ENCODE measurements around the gene ADCY7.
A peak's percentile ranks its signal among the peaks of the same experiment; 100 is the strongest.

The ADCY7 gene

GRCh38 chr16:50296807-50297206, 30.5 kb downstream of the ADCY7 start:
- ATAC-seq (ENCODE audit: low read depth) = no peak
- peak; percentile 60 for DNase-seq (ENCODE audit: low spot score)
- Histone ChIP-seq H3K36me3 (ENCODE audit: low read depth) (no peaks in the 10 kb centered on the region), H3K4me1 (ENCODE audit: insufficient read depth, poor library complexity, severe bottlenecking) (peaks cover 4% of the 10 kb centered on the region), H3K4me3 (ENCODE audit: severe bottlenecking) (no peak overlapping the region), H3K27ac (ENCODE audit: poor library complexity, severe bottlenecking) (no peak overlapping the region), H3K27me3 (ENCODE audit: insufficient read depth, poor library complexity, severe bottlenecking) (no peaks in the 10 kb centered on the region), H3K9me3 (ENCODE audit: severe bottlenecking) (no peaks in the 10 kb centered on the region)
- TF ChIP-seq CTCF (IDR thresholded peaks at IDR 0.05; ENCODE audit: poor library complexity, severe bottlenecking) = no peak

GRCh38 chr16:50297301-50298074, 31.1 kb downstream of the ADCY7 start:
- Histone ChIP-seq H3K27ac (ENCODE audit: poor library complexity, severe bottlenecking) (no peak overlapping the region), H3K9me3 (ENCODE audit: severe bottlenecking) (no peaks in the 10 kb centered on the region), H3K36me3 (ENCODE audit: low read depth) (no peaks in the 10 kb centered on the region), H3K4me3 (ENCODE audit: severe bottlenecking) (no peak overlapping the region), H3K27me3 (ENCODE audit: insufficient read depth, poor library complexity, severe bottlenecking) (no peaks in the 10 kb centered on the region), H3K4me1 (ENCODE audit: insufficient read depth, poor library complexity, severe bottlenecking) (peaks cover 4% of the 10 kb centered on the region)
- TF ChIP-seq CTCF (IDR thresholded peaks at IDR 0.05; ENCODE audit: poor library complexity, severe bottlenecking) = no peak
- ATAC-seq (ENCODE audit: low read depth) = no peak
- peak; percentile 45 for DNase-seq (ENCODE audit: low spot score)

- DNase-seq (ENCODE audit: low spot score) (peak; percentile 46), ATAC-seq (ENCODE audit: low read depth) (no peak)
- H3K9me3 ChIP-seq (ENCODE audit: severe bottlenecking) = no peaks in the 10 kb centered on the region
- H3K27ac ChIP-seq (ENCODE audit: poor library complexity, severe bottlenecking) = no peak overlapping the region
- H3K4me3 ChIP-seq (ENCODE audit: severe bottlenecking) = no peak overlapping the region
- H3K27me3 ChIP-seq (ENCODE audit: insufficient read depth, poor library complexity, severe bottlenecking) = no peaks in the 10 kb centered on the region
- no peak for TF ChIP-seq CTCF (IDR thresholded peaks at IDR 0.05; ENCODE audit: poor library complexity, severe bottlenecking)
- H3K36me3 ChIP-seq (ENCODE audit: low read depth) = no peaks in the 10 kb centered on the region
- peaks cover 4% of the 10 kb centered on the region for H3K4me1 ChIP-seq (ENCODE audit: insufficient read depth, poor library complexity, severe bottlenecking)
Measured at GRCh38 chr16:50298075-50298460, 31.7 kb downstream of the ADCY7 start.

GRCh38 chr16:50298591-50299507, 32.5 kb downstream of the ADCY7 start:
- no peaks in the 10 kb centered on the region for H3K27me3 ChIP-seq (ENCODE audit: insufficient read depth, poor library complexity, severe bottlenecking)
- DNase-seq (ENCODE audit: low spot score) = peak; percentile 58
- no peak overlapping the region for H3K27ac ChIP-seq (ENCODE audit: poor library complexity, severe bottlenecking)
- TF ChIP-seq CTCF (IDR thresholded peaks at IDR 0.05; ENCODE audit: poor library complexity, severe bottlenecking) = no peak
- peaks cover 4% of the 10 kb centered on the region for H3K4me1 ChIP-seq (ENCODE audit: insufficient read depth, poor library complexity, severe bottlenecking)
- ATAC-seq (ENCODE audit: low read depth) = no peak
- H3K4me3 ChIP-seq (ENCODE audit: severe bottlenecking) = no peak overlapping the region
- H3K9me3 ChIP-seq (ENCODE audit: severe bottlenecking) = no peaks in the 10 kb centered on the region
- no peaks in the 10 kb centered on the region for H3K36me3 ChIP-seq (ENCODE audit: low read depth)

All from RWPE2 (cell line).